Mesenchymal stem cell (in vitro differentiated cells and primary cell): Measurements from ENCODE around the gene NEMP2.

Experiments
- DNase-seq: peaks from one replicate; pipeline ENCODE4 v3.0.0-alpha.2; 2013
- H2AFZ ChIP-seq: one replicate; pipeline ENCODE4 v1.6.1; 2013; ENCODE audit warnings: low read depth, mild to moderate bottlenecking, control low read depth, inconsistent platforms, low read length, moderate library complexity
- H2AK5ac ChIP-seq: 2 replicates; pipeline ENCODE4 v1.6.1; 2013; ENCODE audit warnings: low read length, moderate library complexity, mild to moderate bottlenecking, inconsistent platforms; ENCODE audit not compliant: severe bottlenecking
- H2BK120ac ChIP-seq: one replicate; pipeline ENCODE4 v1.6.1; 2013; ENCODE audit warnings: low read depth, mild to moderate bottlenecking, inconsistent platforms, low read length, moderate library complexity
- H2BK12ac ChIP-seq, 2 experiments: one replicate each; pipeline ENCODE4 v1.6.1; 2013; ENCODE audit warnings: inconsistent platforms in 2 of 2, low read length in 2 of 2, mild to moderate bottlenecking in 2 of 2, moderate library complexity in 2 of 2, control low read depth in 1 of 2
- H2BK15ac ChIP-seq: one replicate; pipeline ENCODE4 v1.6.1; 2013; ENCODE audit warnings: mild to moderate bottlenecking, low read depth, inconsistent platforms; ENCODE audit not compliant: poor library complexity, severe bottlenecking
- H2BK5ac ChIP-seq: 2 replicates; pipeline ENCODE4 v1.6.1; 2013; ENCODE audit warnings: low read depth, mild to moderate bottlenecking, low read length, control low read depth, inconsistent platforms; ENCODE audit not compliant: poor library complexity, severe bottlenecking
- H3K14ac ChIP-seq, 2 experiments: one replicate each; pipeline ENCODE4 v1.6.1; 2013; ENCODE audit warnings: inconsistent platforms in 2 of 2, low read length in 2 of 2, control low read depth in 1 of 2, mild to moderate bottlenecking in 1 of 2, moderate library complexity in 1 of 2
- H3K18ac ChIP-seq, 2 experiments: one replicate each; pipeline ENCODE4 v1.6.1; 2013; ENCODE audit warnings: inconsistent platforms in 2 of 2, low read length in 2 of 2, control low read depth in 1 of 2, low read depth in 1 of 2, mild to moderate bottlenecking in 1 of 2
- H3K23ac ChIP-seq, 2 experiments: one replicate each; pipeline ENCODE4 v1.6.1; 2013; ENCODE audit warnings: inconsistent platforms in 2 of 2, low read length in 2 of 2, mild to moderate bottlenecking in 2 of 2, moderate library complexity in 2 of 2, control low read depth in 1 of 2
- H3K27ac ChIP-seq: 2 replicates; pipeline ENCODE4 v1.5.1; 2013; ENCODE audit warnings: mild to moderate bottlenecking, moderate library complexity, low read length, control low read depth, inconsistent platforms; ENCODE audit not compliant: poor library complexity, severe bottlenecking
- H3K27me3 ChIP-seq, 2 experiments: 2 replicates each; pipeline versions ENCODE4 v1.6.1 to v1.7.0; 2013; ENCODE audit warnings: low read length in 2 of 2, mild to moderate bottlenecking in 2 of 2, moderate library complexity in 2 of 2, control low read depth in 1 of 2, inconsistent platforms in 1 of 2; ENCODE audit not compliant: control insufficient read depth in 1 of 2, insufficient read depth in 1 of 2
- H3K36me3 ChIP-seq, 2 experiments: 2 replicates each; pipeline versions ENCODE4 v1.6.1 to v1.7.0; 2013; ENCODE audit warnings: low read length in 2 of 2, control low read depth in 1 of 2, inconsistent platforms in 1 of 2, low read depth in 1 of 2, mild to moderate bottlenecking in 1 of 2; ENCODE audit not compliant: insufficient read depth in 2 of 2, control insufficient read depth in 1 of 2
- H3K4ac ChIP-seq, 2 experiments: one replicate each; pipeline ENCODE4 v1.6.1; 2013; ENCODE audit warnings: inconsistent platforms in 2 of 2, low read length in 2 of 2, mild to moderate bottlenecking in 2 of 2, moderate library complexity in 2 of 2, control low read depth in 1 of 2, low read depth in 1 of 2
- H3K4me1 ChIP-seq: 2 replicates; pipeline ENCODE4 v1.6.1; 2013; ENCODE audit warnings: low read depth, low read length, control low read depth; ENCODE audit not compliant: control insufficient read depth, insufficient read depth
- H3K4me2 ChIP-seq: 2 replicates; pipeline ENCODE4 v1.6.1; 2013; ENCODE audit warnings: low read length, mild to moderate bottlenecking, inconsistent platforms; ENCODE audit not compliant: poor library complexity, severe bottlenecking
- H3K4me3 ChIP-seq, 2 experiments: 2 replicates each; pipeline versions ENCODE4 v1.5.1 to v1.7.0; 2013; ENCODE audit warnings: low read length in 2 of 2, mild to moderate bottlenecking in 2 of 2, control low read depth in 1 of 2, low read depth in 1 of 2; ENCODE audit not compliant: insufficient read depth in 1 of 2
- H3K79me1 ChIP-seq: replicated peaks from 2 replicates; pipeline ENCODE4 v1.6.1; 2013; ENCODE audit warnings: mild to moderate bottlenecking, control low read depth, low read length, inconsistent platforms; ENCODE audit not compliant: poor library complexity, severe bottlenecking
- H3K9ac ChIP-seq: 2 replicates; pipeline ENCODE4 v1.7.0; 2013; ENCODE audit warnings: mild to moderate bottlenecking, low read length, moderate library complexity
- H3K9me3 ChIP-seq: 2 replicates; pipeline ENCODE4 v1.7.0; 2013; ENCODE audit warnings: mild to moderate bottlenecking, low read length; ENCODE audit not compliant: control insufficient read depth
- H4K8ac ChIP-seq: one replicate; pipeline ENCODE4 v1.6.1; 2013; ENCODE audit warnings: inconsistent platforms, mild to moderate bottlenecking, low read length, moderate library complexity
- H4K91ac ChIP-seq: one replicate; pipeline ENCODE4 v1.6.1; 2013; ENCODE audit warnings: mild to moderate bottlenecking, low read length, inconsistent platforms
- WGBS: methylation state at CpG from one replicate; pipeline ENCODE4 v1.1.7; 2013; ENCODE audit warnings: mixed read lengths; 5-methylcytosine and 5-hydroxymethylcytosine counted together

Gene NEMP2

GRCh38 chr2:190506666-190507065 lies 27.9 kb downstream of the NEMP2 start:
- Histone ChIP-seq H3K4ac (no peak overlapping the region), H3K27me3 (no peaks in the 10 kb centered on the region), H3K4me3 (no peak overlapping the region), H2BK12ac (no peak overlapping the region), H3K4me2 (no peak overlapping the region), H3K79me1 (no peaks in the 10 kb centered on the region), H4K8ac (no peak overlapping the region), H3K4me1 (no peaks in the 10 kb centered on the region), H2BK5ac (no peak overlapping the region), H3K36me3 (peaks cover 2 to 10% of the 10 kb centered on the region in 2 experiments), H3K14ac (no peak overlapping the region), H4K91ac (no peak overlapping the region), H3K9me3 (no peaks in the 10 kb centered on the region), H2BK15ac (no peak overlapping the region), H3K9ac (no peak overlapping the region), H2AK5ac (no peak overlapping the region), H3K23ac (no peak overlapping the region), H3K27ac (no peak overlapping the region), H3K18ac (no peak overlapping the region), H2BK120ac (no peak overlapping the region), H2AFZ (no peak overlapping the region)
- no peak for DNase-seq
- 88% methylated on average over 2 of the region's 2 CpGs for WGBS

GRCh38 chr2:190505696-190506095 lies 28.8 kb downstream of the NEMP2 start:
- 86% methylated on average over 1 of the region's 1 CpG for whole genome bisulfite sequencing
- Histone ChIP-seq H4K91ac (no peak overlapping the region), H2AK5ac (no peak overlapping the region)

GRCh38 chr2:190504912-190505311 lies 29.6 kb downstream of the NEMP2 start:
- peaks cover 5 to 19% of the 10 kb centered on the region in 2 experiments for H3K36me3 ChIP-seq
- H3K4me2 ChIP-seq: no peak overlapping the region
- H4K8ac ChIP-seq: no peak overlapping the region
- no peak overlapping the region for H3K4me3 ChIP-seq
- WGBS: 97% methylated on average over 2 of the region's 3 CpGs
- H2BK15ac ChIP-seq: no peak overlapping the region
- no peak overlapping the region for H2BK5ac ChIP-seq
- H2AFZ ChIP-seq: no peak overlapping the region
- no peak overlapping the region for H3K23ac ChIP-seq
- H3K27me3 ChIP-seq: no peaks in the 10 kb centered on the region
- no peak overlapping the region for H3K4ac ChIP-seq
- H2BK12ac ChIP-seq: no peak overlapping the region
- H3K79me1 ChIP-seq: no peaks in the 10 kb centered on the region
- no peak overlapping the region for H3K27ac ChIP-seq
- H3K9ac ChIP-seq: no peak overlapping the region
- no peak overlapping the region for H4K91ac ChIP-seq
- H3K9me3 ChIP-seq: no peaks in the 10 kb centered on the region
- H3K14ac ChIP-seq: no peak overlapping the region
- no peak for DNase-seq
- H3K18ac ChIP-seq: no peak overlapping the region
- H2BK120ac ChIP-seq: no peak overlapping the region
- H2AK5ac ChIP-seq: no peak overlapping the region
- H3K4me1 ChIP-seq: peaks cover 2% of the 10 kb centered on the region

More at GRCh38 chr2:190505696-190506095, 28.8 kb downstream of the NEMP2 start:
- Histone ChIP-seq H3K4ac (no peak overlapping the region), H3K9me3 (no peaks in the 10 kb centered on the region), H2AFZ (no peak overlapping the region), H3K4me3 (no peak overlapping the region), H3K18ac (no peak overlapping the region), H3K27me3 (no peaks in the 10 kb centered on the region), H2BK120ac (no peak overlapping the region), H3K36me3 (peaks cover 2 to 14% of the 10 kb centered on the region in 2 experiments), H3K4me2 (no peak overlapping the region), H3K27ac (no peak overlapping the region), H3K9ac (no peak overlapping the region), H3K23ac (no peak overlapping the region), H3K79me1 (no peaks in the 10 kb centered on the region), H2BK15ac (no peak overlapping the region), H3K14ac (no peak overlapping the region), H2BK12ac (no peak overlapping the region), H2BK5ac (no peak overlapping the region), H3K4me1 (no peaks in the 10 kb centered on the region), H4K8ac (no peak overlapping the region)
- DNase-seq: no peak

DNA sequence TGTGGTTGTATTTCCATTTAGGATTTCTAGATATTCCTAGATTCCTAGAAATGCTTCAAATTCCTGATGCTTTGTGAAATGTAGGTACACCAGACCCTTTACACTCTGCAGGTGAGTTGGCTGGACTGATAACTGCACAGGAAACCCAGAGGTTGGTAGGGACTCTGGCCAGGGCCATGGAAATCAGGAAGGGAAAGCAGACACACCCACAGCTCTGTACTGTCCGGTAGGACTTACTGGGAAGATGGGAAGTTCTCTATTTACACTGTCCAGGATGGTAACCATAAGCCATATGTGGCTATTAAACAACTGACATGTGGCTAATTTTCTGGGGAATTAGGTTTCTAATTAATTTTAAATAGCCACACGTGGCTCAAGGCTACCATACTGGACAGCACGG lies 31.4 kb downstream of the NEMP2 start:
- Histone ChIP-seq H4K91ac (no peak overlapping the region), H3K4me1 (peaks cover 3% of the 10 kb centered on the region), H3K23ac (no peak overlapping the region), H2AK5ac (no peak overlapping the region), H3K79me1 (no peaks in the 10 kb centered on the region), H3K4ac (no peak overlapping the region), H3K9me3 (no peaks in the 10 kb centered on the region), H3K18ac (no peak overlapping the region), H2AFZ (no peak overlapping the region), H2BK5ac (no peak overlapping the region), H3K27ac (no peak overlapping the region), H3K4me2 (no peak overlapping the region), H3K9ac (no peak overlapping the region), H2BK12ac (no peak overlapping the region), H3K4me3 (no peak overlapping the region), H4K8ac (no peak overlapping the region), H3K27me3 (no peaks in the 10 kb centered on the region), H2BK15ac (no peak overlapping the region), H3K36me3 (peaks cover 6 to 19% of the 10 kb centered on the region in 2 experiments), H2BK120ac (no peak overlapping the region), H3K14ac (no peak overlapping the region)
- WGBS: 92% methylated on average over 2 of the region's 3 CpGs
- DNase-seq: no peak
